Smooth muscle cell (in vitro differentiated cells): Measurements from ENCODE around the gene FAM89A. TPM values are rescaled to one million over a fixed set of nuclear protein-coding genes. Genes with fewer than 3 reads are reported as not detected.
A peak's percentile ranks its signal among the peaks of the same experiment; 100 is the strongest.

Experiments used
- DNase-seq: peaks from one replicate; lab custom pipeline; 2025; ENCODE audit not compliant: unreplicated experiment; lab: John Stamatoyannopoulos, UW
- H2AFZ ChIP-seq: fragments of 200-600 bp; sonication (generic); 2 replicates; pipeline ENCODE4 v1.6.0; 2016; ENCODE audit warnings: antibody characterized with exemption, low read depth, mild to moderate bottlenecking
- H3F3A ChIP-seq: fragments of 200-600 bp; sonication (generic); 2 replicates; pipeline ENCODE4 v1.6.0; 2017; ENCODE audit warnings: antibody characterized with exemption, low read depth
- H3K27ac ChIP-seq: fragments of 200-600 bp; sonication (generic); 2 replicates; pipeline ENCODE4 v1.5.1; 2016; ENCODE audit warnings: low read depth, mild to moderate bottlenecking
- H3K27me3 ChIP-seq: fragments of 200-600 bp; sonication (generic); 2 replicates; pipeline ENCODE4 v1.6.1; 2016; ENCODE audit warnings: low read depth, mild to moderate bottlenecking
- H3K36me3 ChIP-seq: fragments of 200-600 bp; sonication (generic); 2 replicates; pipeline ENCODE4 v1.5.1; 2016; ENCODE audit warnings: low read depth
- H3K4me1 ChIP-seq: fragments of 200-600 bp; sonication (generic); 2 replicates; pipeline ENCODE4 v1.5.1; 2016; ENCODE audit warnings: low read depth
- H3K4me2 ChIP-seq: fragments of 200-600 bp; sonication (generic); 2 replicates; pipeline ENCODE4 v1.6.0; 2016; ENCODE audit warnings: mild to moderate bottlenecking
- H3K4me3 ChIP-seq: fragments of 200-600 bp; sonication (generic); 2 replicates; pipeline ENCODE4 v1.5.1; 2016; ENCODE audit warnings: mild to moderate bottlenecking
- H3K79me2 ChIP-seq: fragments of 200-600 bp; sonication (generic); 2 replicates; pipeline ENCODE4 v1.6.0; 2016; ENCODE audit warnings: low read depth, mild to moderate bottlenecking
- H3K9ac ChIP-seq: fragments of 200-600 bp; sonication (generic); 2 replicates; pipeline ENCODE4 v1.6.0; 2016; ENCODE audit warnings: low read depth
- H3K9me3 ChIP-seq: fragments of 200-600 bp; sonication (generic); replicated peaks from 2 replicates; pipeline ENCODE4 v1.5.1; 2016; ENCODE audit warnings: low read depth
- H4K20me1 ChIP-seq: fragments of 200-600 bp; sonication (generic); 2 replicates; pipeline ENCODE4 v1.6.0; 2016; ENCODE audit warnings: low read depth
- WGBS: methylation state at CpG from one replicate; pipeline ENCODE4 v1.1.7; 2016; ENCODE audit warnings: low lambda C conversion rate; 5-methylcytosine and 5-hydroxymethylcytosine counted together
- polyA plus RNA-seq: library from polyadenylated mRNA; unstranded; fragments of >200 nt; fragmentation: Nextera tagmentation; extraction: Ambion mirVana; gene quantifications from 2 replicates; pipeline ENCODE4 v1.2.1, GENCODE V29; 2016
- total RNA-seq: library from RNA; depleted of rRNA; stranded (reverse); fragments of >200 nt; gene quantifications from 2 replicates; pipeline ENCODE4 v1.2.3, GENCODE V29; 2014
- TF ChIP-seq, protein P1 (sequence below): fragments of 200-600 bp; sonication (generic); IDR thresholded peaks from 2 replicates; pipeline ENCODE4 v1.5.1; 2017; ENCODE audit warnings: borderline replicate concordance, mild to moderate bottlenecking, antibody characterized with exemption; ENCODE audit not compliant: insufficient read depth, poor library complexity, severe bottlenecking

FAM89A gene
- total and polyA plus RNA-seq, 2 experiments from 2014 or later: 34.9 to 45.3 TPM

DNA sequence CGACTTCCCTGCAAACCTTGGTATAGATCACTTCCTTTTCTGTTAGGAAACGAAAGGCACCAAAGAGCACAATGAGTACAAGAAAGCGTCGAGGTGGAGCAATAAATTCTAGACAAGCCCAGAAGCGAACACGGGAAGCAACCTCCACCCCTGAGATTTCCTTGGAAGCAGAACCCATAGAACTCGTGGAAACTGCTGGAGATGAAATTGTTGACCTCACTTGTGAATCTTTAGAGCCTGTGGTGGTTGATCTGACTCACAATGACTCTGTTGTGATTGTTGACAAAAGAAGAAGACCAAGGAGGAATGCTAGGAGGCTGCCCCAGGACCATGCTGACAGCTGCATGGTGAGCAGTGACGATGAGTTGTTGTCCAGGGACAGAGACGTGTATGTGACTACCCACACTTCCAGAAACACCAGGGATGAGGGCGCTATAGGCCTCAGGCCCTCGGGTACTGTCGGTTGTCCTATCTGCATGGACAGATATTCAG lies 18.5 kb downstream of the FAM89A start:
- no peak for DNase-seq
- Histone ChIP-seq H4K20me1 (peaks cover 50% of the 10 kb centered on the region), H3K79me2 (no peaks in the 10 kb centered on the region), H3K36me3 (peaks cover 3% of the 10 kb centered on the region), H3F3A (no peaks in the 10 kb centered on the region), H3K27ac (no peak overlapping the region), H3K4me1 (no peaks in the 10 kb centered on the region), H3K4me2 (no peak overlapping the region), H2AFZ (no peak overlapping the region), H3K9me3 (no peaks in the 10 kb centered on the region), H3K27me3 (no peaks in the 10 kb centered on the region), H3K4me3 (no peak overlapping the region), H3K9ac (no peak overlapping the region)
- 78% methylated on average over 12 of the region's 12 CpGs for WGBS
- TF ChIP-seq, protein P1, sequence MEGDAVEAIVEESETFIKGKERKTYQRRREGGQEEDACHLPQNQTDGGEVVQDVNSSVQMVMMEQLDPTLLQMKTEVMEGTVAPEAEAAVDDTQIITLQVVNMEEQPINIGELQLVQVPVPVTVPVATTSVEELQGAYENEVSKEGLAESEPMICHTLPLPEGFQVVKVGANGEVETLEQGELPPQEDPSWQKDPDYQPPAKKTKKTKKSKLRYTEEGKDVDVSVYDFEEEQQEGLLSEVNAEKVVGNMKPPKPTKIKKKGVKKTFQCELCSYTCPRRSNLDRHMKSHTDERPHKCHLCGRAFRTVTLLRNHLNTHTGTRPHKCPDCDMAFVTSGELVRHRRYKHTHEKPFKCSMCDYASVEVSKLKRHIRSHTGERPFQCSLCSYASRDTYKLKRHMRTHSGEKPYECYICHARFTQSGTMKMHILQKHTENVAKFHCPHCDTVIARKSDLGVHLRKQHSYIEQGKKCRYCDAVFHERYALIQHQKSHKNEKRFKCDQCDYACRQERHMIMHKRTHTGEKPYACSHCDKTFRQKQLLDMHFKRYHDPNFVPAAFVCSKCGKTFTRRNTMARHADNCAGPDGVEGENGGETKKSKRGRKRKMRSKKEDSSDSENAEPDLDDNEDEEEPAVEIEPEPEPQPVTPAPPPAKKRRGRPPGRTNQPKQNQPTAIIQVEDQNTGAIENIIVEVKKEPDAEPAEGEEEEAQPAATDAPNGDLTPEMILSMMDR: no peak

- Histone ChIP-seq H3K4me3 (no peak overlapping the region), H3K9me3 (no peaks in the 10 kb centered on the region), H3K9ac (no peak overlapping the region), H3K36me3 (peaks cover 3% of the 10 kb centered on the region), H4K20me1 (peaks cover 42% of the 10 kb centered on the region), H3F3A (no peaks in the 10 kb centered on the region), H3K27me3 (no peaks in the 10 kb centered on the region), H3K27ac (no peak overlapping the region), H3K4me2 (peak overlapping the region; percentile 20), H2AFZ (no peak overlapping the region), H3K4me1 (no peaks in the 10 kb centered on the region), H3K79me2 (no peaks in the 10 kb centered on the region)
- DNase-seq: no peak
- 39% methylated on average over 7 of the region's 7 CpGs for WGBS
- TF ChIP-seq, protein P1: no peak
Observed at GRCh38 chr1:231020816-231021215, 19.2 kb downstream of the FAM89A start.

GRCh38 chr1:231020139-231020601 lies 19.9 kb downstream of the FAM89A start:
- Histone ChIP-seq H3K9me3 (no peaks in the 10 kb centered on the region), H3K9ac (no peak overlapping the region), H3F3A (no peaks in the 10 kb centered on the region), H3K27me3 (no peaks in the 10 kb centered on the region), H3K4me3 (no peak overlapping the region), H3K27ac (no peak overlapping the region), H2AFZ (no peak overlapping the region), H4K20me1 (peaks cover 36% of the 10 kb centered on the region), H3K79me2 (no peaks in the 10 kb centered on the region), H3K4me2 (no peak overlapping the region), H3K4me1 (no peaks in the 10 kb centered on the region), H3K36me3 (peaks cover 3% of the 10 kb centered on the region)
- WGBS: 88% methylated on average over 14 of the region's 14 CpGs
- TF ChIP-seq, protein P1: no peak
- no peak for DNase-seq

DNA sequence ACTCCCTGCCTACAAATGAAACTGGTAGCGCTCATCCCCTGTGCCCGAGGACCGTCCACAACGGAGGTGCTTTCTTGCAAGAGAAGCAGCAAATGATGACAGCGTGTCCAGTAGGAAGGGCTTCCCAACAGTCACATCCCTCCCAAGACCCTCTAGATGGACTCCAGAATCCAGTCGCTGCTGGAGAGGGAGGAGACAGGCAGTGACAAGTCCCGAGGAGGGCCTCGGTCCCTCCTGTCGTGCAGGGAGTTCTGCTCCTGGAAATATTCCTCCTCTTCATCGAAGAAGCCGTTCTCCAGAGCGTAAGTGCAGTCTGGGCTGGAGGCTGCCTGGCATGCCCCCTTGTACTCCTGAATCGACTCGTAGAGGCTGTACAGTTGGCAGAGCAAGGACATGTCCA lies 20.3 kb downstream of the FAM89A start:
- Histone ChIP-seq H3K27me3 (no peaks in the 10 kb centered on the region), H3F3A (no peaks in the 10 kb centered on the region), H2AFZ (no peak overlapping the region), H3K27ac (no peak overlapping the region), H3K9me3 (no peaks in the 10 kb centered on the region), H3K4me3 (no peak overlapping the region), H4K20me1 (peaks cover 34% of the 10 kb centered on the region), H3K4me1 (no peaks in the 10 kb centered on the region), H3K9ac (no peak overlapping the region), H3K79me2 (no peaks in the 10 kb centered on the region), H3K4me2 (no peak overlapping the region), H3K36me3 (peaks cover 3% of the 10 kb centered on the region)
- TF ChIP-seq, protein P1: no peak
- no peak for DNase-seq
- WGBS: 98% methylated on average over 14 of the region's 14 CpGs
